Measurements from ENCODE around the gene SND1. TPM values are rescaled to one million over a fixed set of nuclear protein-coding genes. Genes with fewer than 3 reads are reported as not detected.

The SND1 gene
- total RNA-seq, 1 experiment from 2014 or later, result 218 TPM

DNA sequence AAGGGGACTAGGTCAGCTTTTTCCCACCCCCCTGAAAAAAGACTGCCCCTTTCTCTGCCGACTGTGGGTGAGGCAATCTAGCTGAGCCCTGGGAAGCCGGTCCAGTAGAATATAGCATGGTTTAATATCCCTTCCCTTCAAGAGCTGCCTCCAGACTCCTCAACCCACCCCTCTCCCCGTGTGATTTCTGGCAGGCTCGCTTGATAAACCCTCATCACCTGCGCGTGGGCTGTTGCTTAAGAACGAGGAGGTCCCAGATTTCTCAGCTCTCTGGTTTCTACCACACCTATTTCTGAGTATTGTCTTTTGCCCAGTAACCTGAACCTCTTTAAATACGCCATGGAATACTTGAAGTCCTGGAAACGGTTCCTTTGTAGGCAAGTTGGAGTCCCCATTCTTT lies 381.3 kb downstream of the SND1 start:
- no peak overlapping the region for H3K27ac Mint-ChIP-seq
- Histone ChIP-seq H3K23ac (ENCODE audit: insufficient read length, low read depth, low read length) (no peak overlapping the region), H4K5ac (ENCODE audit: insufficient read length, low read depth, low read length) (no peak overlapping the region), H2BK120ac (ENCODE audit: low read depth, low read length, poor library complexity, severe bottlenecking) (no peak overlapping the region), H4K20me1 (ENCODE audit: control insufficient read depth, insufficient read depth, insufficient read length) (no peaks in the 10 kb centered on the region), H3K14ac (ENCODE audit: insufficient read depth, low read length) (no peak overlapping the region), H3K4ac (ENCODE audit: low read depth, low read length) (no peak overlapping the region), H3K27me3 (ENCODE audit: insufficient read depth, low read length) (peaks cover 7% of the 10 kb centered on the region; the same call in 1 of the 2 replicates), H3K4me2 (ENCODE audit: insufficient read depth, insufficient read length, low read length) (no peak overlapping the region), H2AFZ (ENCODE audit: low read length) (no peak overlapping the region), H3K23me2 (ENCODE audit: insufficient read length, low read depth, low read length, poor library complexity, severe bottlenecking) (peaks cover 21% of the 10 kb centered on the region), H2BK20ac (ENCODE audit: low read depth, low read length, poor library complexity, severe bottlenecking) (no peak overlapping the region), H2BK12ac (ENCODE audit: insufficient read length, low read depth, low read length) (no peak overlapping the region), H3K79me2 (ENCODE audit: insufficient read depth, low read length) (no peaks in the 10 kb centered on the region; the same call in 1 of the 2 replicates), H3K4me1 (ENCODE audit: insufficient read depth, low read length) (peaks cover 6% of the 10 kb centered on the region; the same call in 1 of the 2 replicates), H3T11ph (ENCODE audit: low read length) (no peak overlapping the region), H4K91ac (ENCODE audit: insufficient read length, low read depth, low read length) (no peak overlapping the region), H3K27ac (ENCODE audit: insufficient read length, low read depth, low read length) (no peak overlapping the region), H3K56ac (ENCODE audit: insufficient read length, low read depth, low read length) (no peak overlapping the region), H2AK5ac (ENCODE audit: insufficient read length, low read length) (no peak overlapping the region), H3K9me3 (ENCODE audit: control insufficient read depth, low read depth, low read length) (no peaks in the 10 kb centered on the region), H4K8ac (replicated peaks; ENCODE audit: insufficient read length, low read depth, low read length) (no peak overlapping the region), H3K18ac (ENCODE audit: insufficient read length, low read depth, low read length) (no peak overlapping the region), H2BK15ac (ENCODE audit: low read depth, low read length) (no peak overlapping the region), H2BK5ac (ENCODE audit: insufficient read length, low read length) (no peak overlapping the region), H3K79me1 (ENCODE audit: insufficient read depth, low read depth, low read length, poor library complexity, severe bottlenecking) (no peaks in the 10 kb centered on the region), H3K9ac (ENCODE audit: extremely low read depth, insufficient read length, low read length) (no peak overlapping the region)
- no peak for DNase-seq
- peaks cover 46% of the 10 kb centered on the region for H3K27me3 Mint-ChIP-seq (ENCODE audit: low read depth)
- peaks cover 11 to 16% (median 13%) of the 10 kb centered on the region in 3 experiments for H3K36me3 Mint-ChIP-seq (ENCODE audit: insufficient read depth in 1 of 3, low read depth in 3 of 3)
- no peaks in the 10 kb centered on the region; a peak in 2 of 5 replicates for H3K9me3 Mint-ChIP-seq
- TF ChIP-seq, protein P1, sequence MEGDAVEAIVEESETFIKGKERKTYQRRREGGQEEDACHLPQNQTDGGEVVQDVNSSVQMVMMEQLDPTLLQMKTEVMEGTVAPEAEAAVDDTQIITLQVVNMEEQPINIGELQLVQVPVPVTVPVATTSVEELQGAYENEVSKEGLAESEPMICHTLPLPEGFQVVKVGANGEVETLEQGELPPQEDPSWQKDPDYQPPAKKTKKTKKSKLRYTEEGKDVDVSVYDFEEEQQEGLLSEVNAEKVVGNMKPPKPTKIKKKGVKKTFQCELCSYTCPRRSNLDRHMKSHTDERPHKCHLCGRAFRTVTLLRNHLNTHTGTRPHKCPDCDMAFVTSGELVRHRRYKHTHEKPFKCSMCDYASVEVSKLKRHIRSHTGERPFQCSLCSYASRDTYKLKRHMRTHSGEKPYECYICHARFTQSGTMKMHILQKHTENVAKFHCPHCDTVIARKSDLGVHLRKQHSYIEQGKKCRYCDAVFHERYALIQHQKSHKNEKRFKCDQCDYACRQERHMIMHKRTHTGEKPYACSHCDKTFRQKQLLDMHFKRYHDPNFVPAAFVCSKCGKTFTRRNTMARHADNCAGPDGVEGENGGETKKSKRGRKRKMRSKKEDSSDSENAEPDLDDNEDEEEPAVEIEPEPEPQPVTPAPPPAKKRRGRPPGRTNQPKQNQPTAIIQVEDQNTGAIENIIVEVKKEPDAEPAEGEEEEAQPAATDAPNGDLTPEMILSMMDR (conservative IDR thresholded peaks at IDR 0.05), result no peak
- WGBS (ENCODE audit: extremely low coverage, insufficient read length, low lambda C conversion rate), result no CpG with 5 or more reads among the region's 9 CpGs
- H3K4me1 Mint-ChIP-seq, result peaks cover 21 to 30% of the 10 kb centered on the region in 2 experiments
- peak overlapping the region; percentile 26 to 84; a peak in 4 of 5 replicates for H3K4me3 Mint-ChIP-seq

All from H9 (cell line).